HG03432 (cell line): ENCODE data around the gene ENAH.
A peak's percentile ranks its signal among the peaks of the same experiment; 100 is the strongest.

ENCODE experiments used
- ATAC-seq: cut with Tn5 transposase; IDR thresholded peaks from one replicate; pipeline ENCODE4 v1.9.1; 2021; ENCODE audit warnings: mild to moderate bottlenecking, moderate library complexity; ENCODE audit not compliant: unreplicated experiment

The ENAH gene

GRCh38 chr1:225504776-225505175 is 148.1 kb downstream of the ENAH start:
- ATAC-seq = no peak

- ATAC-seq = no peak
These were observed 152.2 kb downstream of the ENAH start for GRCh38 chr1:225500624-225501192.

GRCh38 chr1:225498549-225499136 is 154.3 kb downstream of the ENAH start:
- peak; percentile 47 for ATAC-seq

GRCh38 chr1:225494789-225495359 is 158.0 kb downstream of the ENAH start:
- ATAC-seq = no peak

- no peak for ATAC-seq
These were observed 159.2 kb downstream of the ENAH start for GRCh38 chr1:225493591-225494246.

- ATAC-seq = no peak
These were observed 164.2 kb downstream of the ENAH start for GRCh38 chr1:225488676-225489075.

- no peak for ATAC-seq
These were observed 166.1 kb downstream of the ENAH start for GRCh38 chr1:225486856-225487255.

- no peak for ATAC-seq
These were observed 166.9 kb downstream of the ENAH start for GRCh38 chr1:225485991-225486530.

GRCh38 chr1:225485226-225485625 is 167.7 kb downstream of the ENAH start:
- no peak for ATAC-seq

GRCh38 chr1:225484657-225485214 is 168.2 kb downstream of the ENAH start:
- no peak for ATAC-seq

- ATAC-seq = no peak
These were observed 168.9 kb downstream of the ENAH start for GRCh38 chr1:225483818-225484656.

GRCh38 chr1:225482421-225482950 is 170.4 kb downstream of the ENAH start:
- no peak for ATAC-seq

GRCh38 chr1:225481738-225482137 is 171.2 kb downstream of the ENAH start:
- ATAC-seq = no peak

GRCh38 chr1:225480825-225481434 is 172.0 kb downstream of the ENAH start:
- peak; percentile 76 for ATAC-seq

- no peak for ATAC-seq
These were observed 172.8 kb downstream of the ENAH start for GRCh38 chr1:225479996-225480720.

GRCh38 chr1:225479341-225479740 is 173.6 kb downstream of the ENAH start:
- no peak for ATAC-seq

GRCh38 chr1:225477296-225477911 is 175.5 kb downstream of the ENAH start:
- ATAC-seq = no peak

- no peak for ATAC-seq
These were observed 176.4 kb downstream of the ENAH start for GRCh38 chr1:225476538-225476988.

GRCh38 chr1:225476100-225476511 is 176.8 kb downstream of the ENAH start:
- ATAC-seq = no peak
